Measurements from ENCODE around the gene CLIC5. TPM values are rescaled to one million over a fixed set of nuclear protein-coding genes. Genes with fewer than 3 reads are reported as not detected.
A peak's percentile ranks its signal among the peaks of the same experiment; 100 is the strongest.

The CLIC5 gene
- total RNA-seq, 1 donor from 2014 or later = 0.32 TPM

GRCh38 chr6:45963896-45964295 is 51.8 kb downstream of the CLIC5 start:
- Mint-ChIP-seq H3K27ac (ENCODE audit: unreplicated experiment) (no peak overlapping the region), H3K27me3 (ENCODE audit: low read depth, unreplicated experiment) (no peaks in the 10 kb centered on the region), H3K4me1 (ENCODE audit: low read depth, unreplicated experiment) (peaks cover 33% of the 10 kb centered on the region), H3K36me3 (ENCODE audit: low read depth, unreplicated experiment) (no peaks in the 10 kb centered on the region), H3K4me3 (ENCODE audit: unreplicated experiment) (no peak overlapping the region), H3K9me3 (ENCODE audit: unreplicated experiment) (peaks cover 4% of the 10 kb centered on the region)
- Histone ChIP-seq H3K4me3 (ENCODE audit: insufficient read depth, low read depth, low read length) (no peak overlapping the region), H3K27me3 (ENCODE audit: insufficient read depth, low read length) (no peaks in the 10 kb centered on the region), H3K9ac (ENCODE audit: low read length) (no peak overlapping the region), H2AFZ (ENCODE audit: low read depth, low read length) (no peak overlapping the region), H3K36me3 (ENCODE audit: insufficient read depth, low read length) (no peaks in the 10 kb centered on the region), H3K27ac (ENCODE audit: low read depth, low read length) (no peak overlapping the region), H4K20me1 (ENCODE audit: insufficient read depth, low read length) (no peaks in the 10 kb centered on the region), H3K4me1 (ENCODE audit: insufficient read depth, low read length) (peaks cover 16% of the 10 kb centered on the region), H3K9me3 (ENCODE audit: insufficient read depth, low read depth, low read length) (no peaks in the 10 kb centered on the region), H3K79me2 (ENCODE audit: insufficient read depth, low read length) (no peaks in the 10 kb centered on the region), H3K4me2 (ENCODE audit: low read length) (no peak overlapping the region)
- TF ChIP-seq EZH2 (IDR thresholded peaks at IDR 0.05; ENCODE audit: insufficient read depth, low read length) = no peak
- TF ChIP-seq CTCF (IDR thresholded peaks at IDR 0.05; ENCODE audit: insufficient read depth, low read depth, low read length) = no peak
- no peak for FAIRE-seq
- DNase-seq (ENCODE audit: low read depth) = no peak

DNA sequence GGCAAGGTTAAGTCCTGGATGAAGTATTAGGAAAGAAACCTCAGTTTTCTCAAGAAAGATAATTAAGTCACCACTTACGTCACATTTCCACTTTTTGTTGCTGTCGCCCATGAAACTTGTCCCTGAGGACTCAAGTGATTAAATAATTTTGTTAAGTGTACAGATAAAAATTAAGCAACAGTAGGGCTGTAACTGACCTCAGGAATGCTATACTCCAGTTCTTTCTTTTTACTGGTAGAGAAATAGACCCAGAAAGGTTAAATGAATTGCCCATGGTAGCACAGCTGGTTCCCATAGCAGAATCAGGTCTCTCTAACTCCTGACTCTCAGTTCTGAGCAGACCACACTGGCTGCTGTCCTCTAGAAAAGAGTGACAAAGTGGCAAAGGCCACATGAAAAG is 54.5 kb downstream of the CLIC5 start:
- TF ChIP-seq EZH2 (IDR thresholded peaks at IDR 0.05; ENCODE audit: insufficient read depth, low read length) (no peak), CTCF (IDR thresholded peaks at IDR 0.05; ENCODE audit: insufficient read depth, low read depth, low read length) (no peak)
- no peaks in the 10 kb centered on the region for H4K20me1 ChIP-seq (ENCODE audit: insufficient read depth, low read length)
- H3K4me1 Mint-ChIP-seq (ENCODE audit: low read depth, unreplicated experiment) = peaks cover 26% of the 10 kb centered on the region

DNA sequence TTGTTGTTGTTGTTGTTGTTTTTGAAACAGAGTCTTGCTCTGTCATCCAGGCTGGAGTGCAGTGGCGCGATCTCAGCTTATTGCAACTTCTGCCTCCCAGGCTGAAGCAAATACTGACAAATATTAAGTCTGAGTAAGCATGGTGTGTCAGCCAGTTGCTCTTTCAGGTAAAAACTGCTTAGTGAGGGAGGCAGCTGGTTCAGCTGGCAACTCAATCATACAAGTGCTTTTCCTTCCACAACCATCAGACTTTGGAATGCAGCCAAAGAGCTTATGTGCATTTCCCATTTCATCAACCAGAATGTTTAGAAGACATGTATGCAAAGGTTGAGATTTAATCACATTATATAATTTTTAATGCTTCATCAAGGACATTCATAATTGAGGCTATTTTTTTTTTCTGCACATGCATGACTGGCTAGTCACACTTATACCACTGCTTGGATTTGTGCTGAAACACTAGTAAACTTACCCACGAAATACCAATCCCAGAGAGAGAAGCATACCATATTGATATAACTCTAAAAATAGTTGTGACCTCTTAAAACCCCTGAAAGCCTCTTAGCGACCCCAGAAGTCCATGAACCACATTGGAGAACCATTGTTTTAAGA is 56.0 kb downstream of the CLIC5 start:
- Histone ChIP-seq H3K27me3 (ENCODE audit: insufficient read depth, low read length) (peaks cover 3% of the 10 kb centered on the region), H3K9ac (ENCODE audit: low read length) (no peak overlapping the region), H3K36me3 (ENCODE audit: insufficient read depth, low read length) (no peaks in the 10 kb centered on the region), H3K9me3 (ENCODE audit: insufficient read depth, low read depth, low read length) (no peaks in the 10 kb centered on the region), H2AFZ (ENCODE audit: low read depth, low read length) (no peak overlapping the region), H3K79me2 (ENCODE audit: insufficient read depth, low read length) (no peaks in the 10 kb centered on the region), H3K4me3 (ENCODE audit: insufficient read depth, low read depth, low read length) (no peak overlapping the region), H3K4me2 (ENCODE audit: low read length) (no peak overlapping the region), H3K4me1 (ENCODE audit: insufficient read depth, low read length) (no peaks in the 10 kb centered on the region), H4K20me1 (ENCODE audit: insufficient read depth, low read length) (no peaks in the 10 kb centered on the region), H3K27ac (ENCODE audit: low read depth, low read length) (no peak overlapping the region)
- DNase-seq (ENCODE audit: low read depth) = peak; percentile 48
- no peak for FAIRE-seq
- Mint-ChIP-seq H3K27ac (ENCODE audit: unreplicated experiment) (peak overlapping the region; percentile 81), H3K36me3 (ENCODE audit: low read depth, unreplicated experiment) (no peaks in the 10 kb centered on the region), H3K4me1 (ENCODE audit: low read depth, unreplicated experiment) (peaks cover 12% of the 10 kb centered on the region), H3K27me3 (ENCODE audit: low read depth, unreplicated experiment) (peaks cover 2% of the 10 kb centered on the region), H3K9me3 (ENCODE audit: unreplicated experiment) (peaks cover 4% of the 10 kb centered on the region), H3K4me3 (ENCODE audit: unreplicated experiment) (no peak overlapping the region)
- TF ChIP-seq EZH2 (IDR thresholded peaks at IDR 0.05; ENCODE audit: insufficient read depth, low read length) = no peak
- no peak for TF ChIP-seq CTCF (IDR thresholded peaks at IDR 0.05; ENCODE audit: insufficient read depth, low read depth, low read length)

More for the DNA sequence above, 54.5 kb downstream of the CLIC5 start:
- peak; percentile 39 for DNase-seq (ENCODE audit: low read depth)
- H3K27ac Mint-ChIP-seq (ENCODE audit: unreplicated experiment) = peak overlapping the region; percentile 41
- H3K9me3 ChIP-seq (ENCODE audit: insufficient read depth, low read depth, low read length) = no peaks in the 10 kb centered on the region
- no peaks in the 10 kb centered on the region for H3K27me3 Mint-ChIP-seq (ENCODE audit: low read depth, unreplicated experiment)
- H2AFZ ChIP-seq (ENCODE audit: low read depth, low read length) = no peak overlapping the region
- H3K4me3 ChIP-seq (ENCODE audit: insufficient read depth, low read depth, low read length) = no peak overlapping the region
- H3K9ac ChIP-seq (ENCODE audit: low read length) = no peak overlapping the region
- no peaks in the 10 kb centered on the region for H3K79me2 ChIP-seq (ENCODE audit: insufficient read depth, low read length)
- no peak overlapping the region for H3K4me2 ChIP-seq (ENCODE audit: low read length)
- H3K9me3 Mint-ChIP-seq (ENCODE audit: unreplicated experiment) = peaks cover 4% of the 10 kb centered on the region
- no peaks in the 10 kb centered on the region for H3K36me3 Mint-ChIP-seq (ENCODE audit: low read depth, unreplicated experiment)
- no peak overlapping the region for H3K27ac ChIP-seq (ENCODE audit: low read depth, low read length)
- peaks cover 3% of the 10 kb centered on the region for H3K27me3 ChIP-seq (ENCODE audit: insufficient read depth, low read length)
- H3K4me3 Mint-ChIP-seq (ENCODE audit: unreplicated experiment) = no peak overlapping the region
- no peaks in the 10 kb centered on the region for H3K36me3 ChIP-seq (ENCODE audit: insufficient read depth, low read length)
- no peak for FAIRE-seq
- peaks cover 10% of the 10 kb centered on the region for H3K4me1 ChIP-seq (ENCODE audit: insufficient read depth, low read length)

All from astrocyte (in vitro differentiated cells and primary cell).